SU-DHL-6 (cell line): ENCODE data around the gene CENATAC.

Experiments used
- H2AFZ ChIP-seq: fragments of 200-600 bp; sonication (generic); 2 replicates; pipeline ENCODE4 v1.6.1; 2014; ENCODE audit warnings: low read depth, mild to moderate bottlenecking, moderate library complexity, mixed read lengths, antibody characterized with exemption, low read length; ENCODE audit not compliant: severe bottlenecking
- H3F3A ChIP-seq: fragments of 200-600 bp; shearing (Covaris generic); 2 replicates; pipeline ENCODE4 v1.6.0; 2016; ENCODE audit warnings: antibody characterized with exemption, mild to moderate bottlenecking; ENCODE audit not compliant: insufficient read depth
- H3K27ac ChIP-seq: fragments of 200-600 bp; sonication (generic); 2 replicates; pipeline ENCODE4 v1.5.1; 2016; ENCODE audit warnings: low read depth, mild to moderate bottlenecking, low read length, moderate library complexity, mixed read lengths
- H3K27me3 ChIP-seq: fragments of 200-600 bp; sonication (generic), shearing (Covaris generic); 2 replicates; pipeline ENCODE4 v1.6.0; 2014; ENCODE audit warnings: mild to moderate bottlenecking, low read length
- H3K36me3 ChIP-seq: fragments of 200-600 bp; sonication (generic); 2 replicates; pipeline ENCODE4 v1.6.1; 2014; ENCODE audit warnings: mild to moderate bottlenecking, low read length, mixed read lengths
- H3K4me2 ChIP-seq: fragments of 300-600, 200-600 bp; shearing (Covaris generic), sonication (generic); 2 replicates; pipeline ENCODE4 v1.6.0; 2014; ENCODE audit warnings: low read length, low read depth, mild to moderate bottlenecking; ENCODE audit not compliant: poor library complexity, severe bottlenecking
- H3K4me3 ChIP-seq: fragments of 200-600 bp; sonication (generic); 2 replicates; pipeline ENCODE4 v1.5.1; 2014; ENCODE audit warnings: antibody characterized with exemption, low read length, mild to moderate bottlenecking, mixed read lengths; ENCODE audit not compliant: insufficient read depth, poor library complexity, severe bottlenecking
- H3K79me2 ChIP-seq: fragments of 200-600 bp; sonication (generic); 2 replicates; pipeline ENCODE4 v1.6.1; 2014; ENCODE audit warnings: mild to moderate bottlenecking, low read length, moderate library complexity; ENCODE audit not compliant: insufficient read depth
- H3K9ac ChIP-seq: fragments of 200-600 bp; sonication (generic); 2 replicates; pipeline ENCODE4 v1.7.0; 2014; ENCODE audit warnings: mild to moderate bottlenecking, low read length
- H3K9me2 ChIP-seq: fragments of 200-600 bp; sonication (generic); replicated peaks from 2 replicates; pipeline ENCODE4 v1.6.1; 2014; ENCODE audit warnings: low read length; ENCODE audit not compliant: insufficient read depth
- H3K9me3 ChIP-seq: fragments of 200-600 bp; sonication (generic); 2 replicates; pipeline ENCODE4 v1.6.1; 2014; ENCODE audit warnings: low read length, mixed read lengths; ENCODE audit not compliant: insufficient read depth
- H4K20me1 ChIP-seq: fragments of 200-600 bp; sonication (generic); 2 replicates; pipeline ENCODE4 v1.6.1; 2014; ENCODE audit warnings: low read depth, mild to moderate bottlenecking, antibody characterized with exemption, low read length, moderate library complexity, mixed read lengths
- CTCF ChIP-seq: fragments of 200-600 bp; sonication (generic); IDR thresholded peaks from one replicate; pipeline ENCODE4 v1.5.1; 2017; ENCODE audit warnings: antibody characterized with exemption, mild to moderate bottlenecking, low read length, moderate library complexity; ENCODE audit not compliant: insufficient read depth, poor library complexity, severe bottlenecking
- EZH2phosphoT487 ChIP-seq: fragments of 200-600 bp; sonication (generic), shearing (Covaris generic); conservative IDR thresholded peaks from 2 replicates; pipeline ENCODE4 v1.6.1; 2018; ENCODE audit warnings: mild to moderate bottlenecking, antibody characterized with exemption, low read length, moderate library complexity, mixed read lengths

CENATAC gene

GRCh38 chr11:119024430-119025098 lies 26.6 kb downstream of the CENATAC start:
- TF ChIP-seq EZH2phosphoT487 (no peak), CTCF (no peak)
- Histone ChIP-seq H3K27ac (no peak overlapping the region), H3K4me3 (no peak overlapping the region), H3K79me2 (peaks cover 16% of the 10 kb centered on the region), H3K4me2 (no peak overlapping the region), H3K36me3 (0 out of 2 replicates have a peak, but pooled peaks cover 3% of the 10 kb centered on the region), H3K9me3 (no peaks in the 10 kb centered on the region), H4K20me1 (no peaks in the 10 kb centered on the region), H2AFZ (no peak overlapping the region), H3K9me2 (no peaks in the 10 kb centered on the region), H3F3A (peaks cover 9% of the 10 kb centered on the region), H3K9ac (no peak overlapping the region), H3K27me3 (no peaks in the 10 kb centered on the region)

GRCh38 chr11:119025099-119025473 lies 27.1 kb downstream of the CENATAC start:
- no peaks in the 10 kb centered on the region for H4K20me1 ChIP-seq
- 0 out of 2 replicates have a peak, but pooled peaks cover 3% of the 10 kb centered on the region for H3K36me3 ChIP-seq
- TF ChIP-seq EZH2phosphoT487 (no peak), CTCF (no peak)
- peaks cover 16% of the 10 kb centered on the region for H3K79me2 ChIP-seq
- no peaks in the 10 kb centered on the region for H3K9me3 ChIP-seq
- H3K27ac ChIP-seq, result no peak overlapping the region
- H3K4me3 ChIP-seq, result no peak overlapping the region
- no peak overlapping the region for H2AFZ ChIP-seq
- peaks cover 9% of the 10 kb centered on the region for H3F3A ChIP-seq
- no peak overlapping the region for H3K4me2 ChIP-seq
- no peak overlapping the region for H3K9ac ChIP-seq
- H3K27me3 ChIP-seq, result no peaks in the 10 kb centered on the region
- H3K9me2 ChIP-seq, result no peaks in the 10 kb centered on the region

- Histone ChIP-seq H3K4me2 (no peak overlapping the region), H3K9me3 (no peaks in the 10 kb centered on the region), H3K9me2 (no peaks in the 10 kb centered on the region), H3K9ac (no peak overlapping the region), H4K20me1 (no peaks in the 10 kb centered on the region), H3K27ac (no peak overlapping the region), H3F3A (peaks cover 9% of the 10 kb centered on the region), H3K36me3 (0 out of 2 replicates have a peak, but pooled peaks cover 3% of the 10 kb centered on the region), H2AFZ (no peak overlapping the region), H3K27me3 (no peaks in the 10 kb centered on the region), H3K4me3 (no peak overlapping the region), H3K79me2 (peaks cover 13% of the 10 kb centered on the region)
- TF ChIP-seq EZH2phosphoT487 (no peak), CTCF (no peak)
These were observed 27.6 kb downstream of the CENATAC start for GRCh38 chr11:119025541-119025940.
